Testis (tissue), 2 donors: Measurements from ENCODE around the gene CFAP58.

Source experiments
- POLR2A ChIP-seq: fragments of 450-650 bp; IDR thresholded peaks from one replicate; pipeline ENCODE4 v1.6.1; 2017; ENCODE audit warnings: antibody characterized with exemption, mild to moderate bottlenecking, moderate library complexity
- TF ChIP-seq, protein P1 (sequence below), 3 experiments: fragments of 450-650 bp in 2 of 3; fragments of 200-600 bp in 1 of 3; sonication (generic) in 1 of 3; IDR thresholded peaks; one replicate each; pipeline ENCODE4 v1.5.1; 2016 to 2019; ENCODE audit warnings: antibody characterized with exemption in 3 of 3, mild to moderate bottlenecking in 2 of 3, moderate library complexity in 1 of 3

DNA sequence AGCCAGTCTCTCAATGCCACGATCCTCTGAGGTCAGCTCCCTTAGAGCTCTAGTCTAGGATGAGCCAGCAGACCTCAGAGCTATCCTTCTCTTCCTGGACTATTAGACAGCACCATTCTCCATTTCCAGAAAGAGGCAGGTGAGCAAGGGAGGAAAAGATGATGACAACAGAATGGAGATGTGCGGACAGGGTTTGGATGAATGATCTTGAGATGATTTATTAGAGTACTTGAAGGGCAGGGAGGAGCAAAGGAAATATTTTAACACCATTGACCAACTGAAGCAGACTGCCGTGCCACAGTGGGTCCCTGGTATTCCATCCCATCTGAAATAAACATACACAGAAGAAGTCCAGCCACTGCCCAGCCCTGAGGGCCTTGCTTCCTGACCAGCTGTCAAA lies 94.3 kb downstream of the CFAP58 start:
- TF ChIP-seq, protein P1, sequence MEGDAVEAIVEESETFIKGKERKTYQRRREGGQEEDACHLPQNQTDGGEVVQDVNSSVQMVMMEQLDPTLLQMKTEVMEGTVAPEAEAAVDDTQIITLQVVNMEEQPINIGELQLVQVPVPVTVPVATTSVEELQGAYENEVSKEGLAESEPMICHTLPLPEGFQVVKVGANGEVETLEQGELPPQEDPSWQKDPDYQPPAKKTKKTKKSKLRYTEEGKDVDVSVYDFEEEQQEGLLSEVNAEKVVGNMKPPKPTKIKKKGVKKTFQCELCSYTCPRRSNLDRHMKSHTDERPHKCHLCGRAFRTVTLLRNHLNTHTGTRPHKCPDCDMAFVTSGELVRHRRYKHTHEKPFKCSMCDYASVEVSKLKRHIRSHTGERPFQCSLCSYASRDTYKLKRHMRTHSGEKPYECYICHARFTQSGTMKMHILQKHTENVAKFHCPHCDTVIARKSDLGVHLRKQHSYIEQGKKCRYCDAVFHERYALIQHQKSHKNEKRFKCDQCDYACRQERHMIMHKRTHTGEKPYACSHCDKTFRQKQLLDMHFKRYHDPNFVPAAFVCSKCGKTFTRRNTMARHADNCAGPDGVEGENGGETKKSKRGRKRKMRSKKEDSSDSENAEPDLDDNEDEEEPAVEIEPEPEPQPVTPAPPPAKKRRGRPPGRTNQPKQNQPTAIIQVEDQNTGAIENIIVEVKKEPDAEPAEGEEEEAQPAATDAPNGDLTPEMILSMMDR (IDR thresholded peaks at IDR 0.05) = no peak
- no peak for TF ChIP-seq POLR2A
